HL-60 (cell line): ENCODE data around the gene APEH.

Experiments
- DNase-seq, 2 experiments: peaks; one replicate each; pipeline ENCODE4 v3.0.0-alpha.2; 2010 to 2020; ENCODE audit warnings: low read depth in 1 of 2, low spot score in 1 of 2
- H3K27ac ChIP-seq: fragments of 250-450 bp; sonication (Bioruptor Pico); replicated peaks from 2 replicates; pipeline ENCODE4 v1.5.1; 2020; ENCODE audit warnings: mild to moderate bottlenecking, moderate library complexity
- H3K27me3 ChIP-seq: fragments of 250-450 bp; sonication (Bioruptor Pico); 2 replicates; pipeline ENCODE4 v1.5.1; 2021; ENCODE audit warnings: mild to moderate bottlenecking, moderate library complexity; ENCODE audit not compliant: insufficient read depth, poor library complexity, severe bottlenecking
- H3K4me3 ChIP-seq: replicated peaks from 2 replicates; pipeline ENCODE4 v1.5.1; 2011; ENCODE audit warnings: mild to moderate bottlenecking, control low read depth, low read length; ENCODE audit not compliant: insufficient read depth
- CTCF ChIP-seq: IDR thresholded peaks from one replicate; pipeline ENCODE4 v1.5.1; 2011; ENCODE audit warnings: low read length, control low read depth, inconsistent platforms; ENCODE audit not compliant: insufficient read depth
- GABPA ChIP-seq: IDR thresholded peaks from 2 replicates; pipeline ENCODE4 v1.6.1; 2012; ENCODE audit warnings: low read depth
- POLR2AphosphoS5 ChIP-seq: IDR thresholded peaks from 2 replicates; pipeline ENCODE4 v1.6.1; 2012; ENCODE audit warnings: low read depth
- REST ChIP-seq: IDR thresholded peaks from 2 replicates; pipeline ENCODE4 v1.6.1; 2012; ENCODE audit warnings: low read depth; ENCODE audit not compliant: insufficient replicate concordance
- SPI1 ChIP-seq: IDR thresholded peaks from 2 replicates; pipeline ENCODE4 v1.6.1; 2012; ENCODE audit warnings: low read depth, mild to moderate bottlenecking, borderline replicate concordance

The APEH gene

GRCh38 chr3:49656541-49657112 is 17.5 kb upstream of the APEH start:
- TF ChIP-seq POLR2AphosphoS5 (peak; percentile 58; the same call in 1 of the 2 replicates), CTCF (no peak)
- no peak overlapping the region for H3K4me3 ChIP-seq
- no peak overlapping the region for H3K27ac ChIP-seq
- no peaks in the 10 kb centered on the region for H3K27me3 ChIP-seq
- peak; percentile 75 to 88 for DNase-seq

GRCh38 chr3:49657208-49657915 is 16.8 kb upstream of the APEH start:
- no peak overlapping the region for H3K27ac ChIP-seq
- H3K4me3 ChIP-seq = no peak overlapping the region
- no peaks in the 10 kb centered on the region for H3K27me3 ChIP-seq
- TF ChIP-seq SPI1 (no peak), CTCF (no peak), GABPA (no peak), POLR2AphosphoS5 (no peak), REST (no peak)
- DNase-seq = peak in 1 of 2 experiments; percentile 14

GRCh38 chr3:49658711-49659110 is 15.4 kb upstream of the APEH start:
- no peak for TF ChIP-seq CTCF
- no peak for TF ChIP-seq POLR2AphosphoS5
- no peak for TF ChIP-seq SPI1
- no peak for TF ChIP-seq REST
- no peak for TF ChIP-seq GABPA
- Histone ChIP-seq H3K4me3 (no peak overlapping the region), H3K27me3 (no peaks in the 10 kb centered on the region), H3K27ac (no peak overlapping the region)
- no peak for DNase-seq

- TF ChIP-seq SPI1 (no peak), CTCF (no peak), GABPA (no peak), REST (no peak), POLR2AphosphoS5 (no peak)
- Histone ChIP-seq H3K27me3 (no peaks in the 10 kb centered on the region), H3K4me3 (no peak overlapping the region), H3K27ac (no peak overlapping the region)
- DNase-seq = no peak
These were observed 14.4 kb upstream of the APEH start for GRCh38 chr3:49659756-49660155.
